HepG2 (cell line): ENCODE data around the gene MLLT1. TPM values are rescaled to one million over a fixed set of nuclear protein-coding genes. Genes with fewer than 3 reads are reported as not detected.
A peak's percentile ranks its signal among the peaks of the same experiment; 100 is the strongest.

ENCODE experiments used
- GABPA ChIP-seq, 2 experiments: IDR thresholded peaks; 2 replicates each; pipeline ENCODE4 v1.6.1; 2011 to 2016; ENCODE audit warnings: low read depth in 2 of 2, low read length in 1 of 2, missing biosample characterization in 1 of 2, missing genetic modification characterization in 1 of 2
- HNRNPH1 ChIP-seq: fragments of 200-400 bp; formaldehyde crosslinking; optimal IDR thresholded peaks from 2 replicates; pipeline ENCODE3; 2017; ENCODE audit warnings: mild to moderate bottlenecking, low read depth, low read length
- IKZF4 ChIP-seq: sonication (generic); formaldehyde crosslinking; IDR thresholded peaks from 2 replicates; pipeline ENCODE4 v1.5.1; 2020; ENCODE audit warnings: borderline replicate concordance, mild to moderate bottlenecking, low read depth, missing genetic modification reagents; ENCODE audit errors: not compliant biosample characterization
- KDM3A ChIP-seq: IDR thresholded peaks from 2 replicates; pipeline ENCODE4 v1.6.1; 2018; ENCODE audit warnings: low read depth, missing compliant biosample characterization
- MED1 ChIP-seq: sonication (generic); formaldehyde crosslinking; IDR thresholded peaks from 2 replicates; pipeline ENCODE4 v1.4.0; 2020; ENCODE audit warnings: missing genetic modification reagents
- MXI1 ChIP-seq: IDR thresholded peaks from 3 replicates; pipeline ENCODE4 v1.6.1; 2012; ENCODE audit warnings: low read depth, low read length, inconsistent platforms, borderline replicate concordance
- NFYB ChIP-seq: sonication (generic); formaldehyde crosslinking; IDR thresholded peaks from 2 replicates; pipeline ENCODE4 v1.4.0; 2020; ENCODE audit warnings: missing genetic modification reagents
- NR2C2 ChIP-seq: sonication (generic); formaldehyde crosslinking; IDR thresholded peaks from 2 replicates; pipeline ENCODE4 v1.4.0; 2020; ENCODE audit warnings: missing genetic modification reagents, mild to moderate bottlenecking, moderate library complexity, borderline replicate concordance
- POLR2AphosphoS5 ChIP-seq: IDR thresholded peaks from 2 replicates; pipeline ENCODE4 v1.6.1; 2012; ENCODE audit warnings: low read depth, low read length
- POLR2G ChIP-seq: fragments of 200-400 bp; formaldehyde crosslinking; IDR thresholded peaks from 2 replicates; pipeline ENCODE4 v1.6.1; 2018; ENCODE audit warnings: mild to moderate bottlenecking, low read depth, low read length, moderate library complexity
- RAD21 ChIP-seq: fragments of 450-650 bp; formaldehyde crosslinking; IDR thresholded peaks from 2 replicates; pipeline ENCODE4 v1.5.0; 2020; ENCODE audit warnings: mild to moderate bottlenecking
- YEATS2 ChIP-seq: sonication (generic); formaldehyde crosslinking; IDR thresholded peaks from 2 replicates; pipeline ENCODE4 v1.4.0; 2020; ENCODE audit warnings: missing genetic modification reagents, borderline replicate concordance
- ZNF138 ChIP-seq: sonication (generic); formaldehyde crosslinking; IDR thresholded peaks from 2 replicates; pipeline ENCODE4 v1.5.0; 2020; ENCODE audit warnings: mild to moderate bottlenecking, low read depth, missing genetic modification reagents
- ZNF235 ChIP-seq: sonication (generic); formaldehyde crosslinking; IDR thresholded peaks from 2 replicates; pipeline ENCODE4 v1.8.1; 2023; ENCODE audit warnings: mild to moderate bottlenecking, missing genetic modification reagents, borderline replicate concordance
- ZNF33A ChIP-seq: sonication (generic); formaldehyde crosslinking; IDR thresholded peaks from 2 replicates; pipeline ENCODE4 v1.5.1; 2020; ENCODE audit warnings: missing genetic modification reagents, mild to moderate bottlenecking, moderate library complexity, borderline replicate concordance
- ZNF354B ChIP-seq: sonication (generic); formaldehyde crosslinking; IDR thresholded peaks from 2 replicates; pipeline ENCODE4 v1.8.0; 2022; ENCODE audit warnings: mild to moderate bottlenecking, missing genetic modification reagents
- ZNF552 ChIP-seq: sonication (generic); formaldehyde crosslinking; IDR thresholded peaks from 2 replicates; pipeline ENCODE4 v1.9.0; 2022; ENCODE audit warnings: missing genetic modification reagents, mild to moderate bottlenecking, borderline replicate concordance
- ZNF747 ChIP-seq: sonication (generic); formaldehyde crosslinking; IDR thresholded peaks from 2 replicates; pipeline ENCODE4 v1.8.1; 2023; ENCODE audit warnings: missing genetic modification reagents, mild to moderate bottlenecking, borderline replicate concordance
- ZNF83 ChIP-seq: sonication (generic); formaldehyde crosslinking; IDR thresholded peaks from 2 replicates; pipeline ENCODE4 v1.4.0; 2020; ENCODE audit warnings: missing genetic modification reagents, mild to moderate bottlenecking, borderline replicate concordance
- polyA plus RNA-seq, 8 experiments: library from polyadenylated mRNA; depleted of rRNA in 3 of 8; stranded (reverse) in 7 of 8; unstranded in 1 of 8; fragments of >200 nt; fragmentation: Illumina TruSeq in 4 of 8; extraction: Trizol in 4 of 8; gene quantifications; 2 replicates each; pipeline versions ENCODE4 v1.2.1 to v1.2.3, GENCODE V29; 2011 to 2016; ENCODE audit warnings: low read depth in 4 of 8, missing spikeins in 1 of 8, mixed read lengths in 1 of 8; ENCODE audit not compliant: insufficient read depth in 1 of 8
- total RNA-seq, 5 experiments: library from RNA; depleted of rRNA; stranded (reverse); fragments of >200 nt; fragmentation: Illumina TruSeq; extraction: Trizol; gene quantifications; 2 replicates each; pipeline ENCODE4 v1.2.3, GENCODE V29; 2016; ENCODE audit warnings: low read depth in 1 of 5
- TF ChIP-seq, protein P1 (sequence below): IDR thresholded peaks from 2 replicates; pipeline ENCODE4 v1.6.1; 2018; ENCODE audit warnings: missing genetic modification reagents, mild to moderate bottlenecking, missing compliant biosample characterization
- TF ChIP-seq, protein P2 (sequence below): sonication (generic); formaldehyde crosslinking; IDR thresholded peaks from 2 replicates; pipeline ENCODE4 v1.4.0; 2020; ENCODE audit warnings: mild to moderate bottlenecking, missing genetic modification reagents, borderline replicate concordance
- TF ChIP-seq, protein P3 (sequence below): sonication (generic); formaldehyde crosslinking; IDR thresholded peaks from 2 replicates; pipeline ENCODE4 v1.4.0; 2020; ENCODE audit warnings: missing genetic modification reagents

MLLT1 gene
- total and polyA plus RNA-seq, 2 of the 13 experiments (the other 11 are each of a cell fraction or from before 2014, with no cell fraction given) = 11.7 to 12.2 TPM

DNA sequence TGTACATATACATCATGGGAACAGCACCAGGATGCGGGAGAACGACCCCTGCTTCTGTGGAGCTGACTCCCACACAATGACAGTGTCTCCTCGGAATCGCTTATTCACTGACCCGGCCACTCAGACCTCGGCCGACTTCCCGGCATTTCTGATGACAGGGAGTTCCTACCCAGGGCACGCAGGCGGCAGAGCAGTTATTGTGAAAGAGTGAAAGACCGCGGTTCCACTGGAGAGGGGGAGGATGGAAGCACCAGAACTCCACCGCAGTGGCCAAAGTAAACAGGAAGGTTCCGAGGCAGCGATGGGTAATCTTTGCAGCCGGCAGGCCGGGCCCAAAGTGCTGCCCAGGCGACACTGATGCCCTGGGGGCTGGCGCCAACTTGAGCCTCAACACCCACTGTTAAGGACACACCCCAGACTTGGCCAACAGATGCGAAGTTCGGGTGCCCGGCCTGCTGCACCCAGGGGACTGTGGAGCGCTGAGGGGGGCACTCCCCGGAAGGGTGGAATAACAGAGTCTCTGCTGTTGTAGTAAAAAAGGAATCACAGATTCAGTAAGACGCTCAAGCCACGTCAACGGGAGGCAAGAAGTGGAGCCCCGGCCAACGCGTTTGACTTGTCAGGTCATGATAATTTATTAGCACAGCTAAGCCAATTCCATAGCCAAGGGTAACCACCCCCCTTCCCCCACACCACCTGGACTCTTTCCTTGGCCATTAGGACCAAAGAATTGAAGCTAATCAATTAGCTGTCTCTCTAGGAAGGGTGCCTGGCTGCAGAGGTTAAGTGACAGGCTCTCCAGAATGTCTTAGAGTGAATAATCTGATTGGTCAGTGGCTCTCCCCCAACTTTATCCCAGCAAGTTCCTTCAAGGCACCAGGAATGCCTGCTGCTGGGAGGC lies 5.8 kb downstream of the MLLT1 start (continued):
- TF ChIP-seq, protein P1, sequence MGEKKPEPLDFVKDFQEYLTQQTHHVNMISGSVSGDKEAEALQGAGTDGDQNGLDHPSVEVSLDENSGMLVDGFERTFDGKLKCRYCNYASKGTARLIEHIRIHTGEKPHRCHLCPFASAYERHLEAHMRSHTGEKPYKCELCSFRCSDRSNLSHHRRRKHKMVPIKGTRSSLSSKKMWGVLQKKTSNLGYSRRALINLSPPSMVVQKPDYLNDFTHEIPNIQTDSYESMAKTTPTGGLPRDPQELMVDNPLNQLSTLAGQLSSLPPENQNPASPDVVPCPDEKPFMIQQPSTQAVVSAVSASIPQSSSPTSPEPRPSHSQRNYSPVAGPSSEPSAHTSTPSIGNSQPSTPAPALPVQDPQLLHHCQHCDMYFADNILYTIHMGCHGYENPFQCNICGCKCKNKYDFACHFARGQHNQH (CRISPR knock-in tag) = 0 out of 2 replicates have a peak, but pooled peaks have one; percentile 64
- TF ChIP-seq IKZF4 (CRISPR knock-in tag) (no peak), ZNF552 (no peak), POLR2AphosphoS5 (no peak), NR2C2 (CRISPR knock-in tag) (0 out of 2 replicates have a peak, but pooled peaks have one; percentile 34), GABPA (IDR thresholded peaks at IDR 0.05; ENCODE audit: low read depth, low read length) (no peak), GABPA (CRISPR knock-in tag; IDR thresholded peaks at IDR 0.05; ENCODE audit: low read depth) (peak; percentile 56), HNRNPH1 (no peak), ZNF747 (CRISPR knock-in tag) (peak; percentile 45; the same call in 1 of the 2 replicates), RAD21 (peak; percentile 10; the same call in 1 of the 2 replicates), ZNF138 (CRISPR knock-in tag) (no peak), YEATS2 (CRISPR knock-in tag) (peak; percentile 64; the same call in 1 of the 2 replicates), MXI1 (peak; percentile 54; the same call in 1 of the 3 replicates), ZNF33A (CRISPR knock-in tag) (no peak), ZNF354B (CRISPR knock-in tag) (no peak), MED1 (CRISPR knock-in tag) (peak; percentile 58; the same call in 1 of the 2 replicates), ZNF235 (CRISPR knock-in tag) (no peak), NFYB (no peak), ZNF83 (CRISPR knock-in tag) (no peak), POLR2G (no peak; the same call in 1 of the 2 replicates), KDM3A (CRISPR knock-in tag) (no peak; the same call in 1 of the 2 replicates)
- TF ChIP-seq, protein P2, sequence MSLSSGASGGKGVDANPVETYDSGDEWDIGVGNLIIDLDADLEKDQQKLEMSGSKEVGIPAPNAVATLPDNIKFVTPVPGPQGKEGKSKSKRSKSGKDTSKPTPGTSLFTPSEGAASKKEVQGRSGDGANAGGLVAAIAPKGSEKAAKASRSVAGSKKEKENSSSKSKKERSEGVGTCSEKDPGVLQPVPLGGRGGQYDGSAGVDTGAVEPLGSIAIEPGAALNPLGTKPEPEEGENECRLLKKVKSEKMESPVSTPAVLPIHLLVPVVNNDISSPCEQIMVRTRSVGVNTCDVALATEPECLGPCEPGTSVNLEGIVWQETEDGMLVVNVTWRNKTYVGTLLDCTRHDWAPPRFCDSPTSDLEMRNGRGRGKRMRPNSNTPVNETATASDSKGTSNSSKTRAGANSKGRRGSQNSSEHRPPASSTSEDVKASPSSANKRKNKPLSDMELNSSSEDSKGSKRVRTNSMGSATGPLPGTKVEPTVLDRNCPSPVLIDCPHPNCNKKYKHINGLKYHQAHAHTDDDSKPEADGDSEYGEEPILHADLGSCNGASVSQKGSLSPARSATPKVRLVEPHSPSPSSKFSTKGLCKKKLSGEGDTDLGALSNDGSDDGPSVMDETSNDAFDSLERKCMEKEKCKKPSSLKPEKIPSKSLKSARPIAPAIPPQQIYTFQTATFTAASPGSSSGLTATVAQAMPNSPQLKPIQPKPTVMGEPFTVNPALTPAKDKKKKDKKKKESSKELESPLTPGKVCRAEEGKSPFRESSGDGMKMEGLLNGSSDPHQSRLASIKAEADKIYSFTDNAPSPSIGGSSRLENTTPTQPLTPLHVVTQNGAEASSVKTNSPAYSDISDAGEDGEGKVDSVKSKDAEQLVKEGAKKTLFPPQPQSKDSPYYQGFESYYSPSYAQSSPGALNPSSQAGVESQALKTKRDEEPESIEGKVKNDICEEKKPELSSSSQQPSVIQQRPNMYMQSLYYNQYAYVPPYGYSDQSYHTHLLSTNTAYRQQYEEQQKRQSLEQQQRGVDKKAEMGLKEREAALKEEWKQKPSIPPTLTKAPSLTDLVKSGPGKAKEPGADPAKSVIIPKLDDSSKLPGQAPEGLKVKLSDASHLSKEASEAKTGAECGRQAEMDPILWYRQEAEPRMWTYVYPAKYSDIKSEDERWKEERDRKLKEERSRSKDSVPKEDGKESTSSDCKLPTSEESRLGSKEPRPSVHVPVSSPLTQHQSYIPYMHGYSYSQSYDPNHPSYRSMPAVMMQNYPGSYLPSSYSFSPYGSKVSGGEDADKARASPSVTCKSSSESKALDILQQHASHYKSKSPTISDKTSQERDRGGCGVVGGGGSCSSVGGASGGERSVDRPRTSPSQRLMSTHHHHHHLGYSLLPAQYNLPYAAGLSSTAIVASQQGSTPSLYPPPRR = peak; percentile 71
- TF ChIP-seq, protein P3, sequence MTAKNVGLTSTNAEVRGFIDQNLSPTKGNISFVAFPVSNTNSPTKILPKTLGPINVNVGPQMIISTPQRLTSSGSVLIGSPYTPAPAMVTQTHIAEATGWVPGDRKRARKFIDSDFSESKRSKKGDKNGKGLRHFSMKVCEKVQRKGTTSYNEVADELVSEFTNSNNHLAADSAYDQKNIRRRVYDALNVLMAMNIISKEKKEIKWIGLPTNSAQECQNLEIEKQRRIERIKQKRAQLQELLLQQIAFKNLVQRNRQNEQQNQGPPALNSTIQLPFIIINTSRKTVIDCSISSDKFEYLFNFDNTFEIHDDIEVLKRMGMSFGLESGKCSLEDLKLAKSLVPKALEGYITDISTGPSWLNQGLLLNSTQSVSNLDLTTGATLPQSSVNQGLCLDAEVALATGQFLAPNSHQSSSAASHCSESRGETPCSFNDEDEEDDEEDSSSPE (CRISPR knock-in tag) = peak; percentile 85
